HepG2 (cell line): ENCODE data around the gene CCM2L. TPM values are rescaled to one million over a fixed set of nuclear protein-coding genes. Genes with fewer than 3 reads are reported as not detected.

Source experiments
- BHLHE40 ChIP-seq: IDR thresholded peaks from 2 replicates; pipeline ENCODE4 v1.6.1; 2011; ENCODE audit warnings: low read length, improper control_type of control experiment
- FOXP1 ChIP-seq, 2 experiments: fragments of 450-650 bp in 1 of 2; IDR thresholded peaks; 2 replicates each; pipeline ENCODE4 v1.6.1; 2017 to 2018; ENCODE audit warnings: antibody characterized with exemption in 1 of 2
- HBP1 ChIP-seq: IDR thresholded peaks from 2 replicates; pipeline ENCODE4 v1.6.1; 2016; ENCODE audit warnings: low read depth, control low read depth
- HNF4A ChIP-seq: sonication (generic); formaldehyde crosslinking; IDR thresholded peaks from 2 replicates; pipeline ENCODE4 v1.4.0; 2020; ENCODE audit warnings: missing genetic modification reagents
- HOXA7 ChIP-seq: sonication (generic); formaldehyde crosslinking; IDR thresholded peaks from 2 replicates; pipeline ENCODE4 v1.8.1; 2022; ENCODE audit warnings: mild to moderate bottlenecking, missing genetic modification reagents, moderate library complexity
- ISL2 ChIP-seq: sonication (generic); formaldehyde crosslinking; IDR thresholded peaks from 2 replicates; pipeline ENCODE4 v1.5.0; 2020; ENCODE audit warnings: missing genetic modification reagents
- KMT2A ChIP-seq: sonication (generic); formaldehyde crosslinking; IDR thresholded peaks from 2 replicates; pipeline ENCODE4 v1.4.0; 2020; ENCODE audit warnings: missing genetic modification reagents
- MAZ ChIP-seq, 2 experiments: sonication (generic) in 1 of 2; formaldehyde crosslinking in 1 of 2; IDR thresholded peaks; 2 replicates each; pipeline versions ENCODE4 v1.5.0 to v1.6.1; 2012 to 2020; ENCODE audit warnings: low read depth in 2 of 2, mild to moderate bottlenecking in 2 of 2, borderline replicate concordance in 1 of 2, improper control_type of control experiment in 1 of 2, low read length in 1 of 2, missing genetic modification reagents in 1 of 2, moderate library complexity in 1 of 2
- MXD4 ChIP-seq: IDR thresholded peaks from 2 replicates; pipeline ENCODE4 v1.6.1; 2016; ENCODE audit warnings: mild to moderate bottlenecking, missing biosample characterization, missing genetic modification reagents
- NFKBIZ ChIP-seq: IDR thresholded peaks from 2 replicates; pipeline ENCODE4 v1.6.1; 2018; ENCODE audit warnings: missing genetic modification reagents, missing compliant biosample characterization
- TFE3 ChIP-seq: IDR thresholded peaks from 2 replicates; pipeline ENCODE4 v1.6.1; 2016
- THAP11 ChIP-seq: IDR thresholded peaks from 2 replicates; pipeline ENCODE4 v1.6.1; 2016; ENCODE audit warnings: missing biosample characterization, missing genetic modification reagents
- ZKSCAN5 ChIP-seq: sonication (generic); formaldehyde crosslinking; IDR thresholded peaks from 2 replicates; pipeline ENCODE4 v1.5.1; 2020; ENCODE audit warnings: mild to moderate bottlenecking, missing genetic modification reagents
- ZNF274 ChIP-seq: sonication (generic); formaldehyde crosslinking; IDR thresholded peaks from 2 replicates; pipeline ENCODE4 v1.5.1; 2020; ENCODE audit warnings: mild to moderate bottlenecking, missing genetic modification reagents
- ZNF343 ChIP-seq: sonication (generic); formaldehyde crosslinking; IDR thresholded peaks from 2 replicates; pipeline ENCODE4 v1.4.0; 2020; ENCODE audit warnings: mild to moderate bottlenecking, missing genetic modification reagents
- ZNF660 ChIP-seq: sonication (generic); formaldehyde crosslinking; IDR thresholded peaks from 2 replicates; pipeline ENCODE4 v1.5.1; 2020; ENCODE audit warnings: mild to moderate bottlenecking, low read depth, missing genetic modification reagents, borderline replicate concordance
- ZNF788 ChIP-seq: sonication (generic); formaldehyde crosslinking; IDR thresholded peaks from 2 replicates; pipeline ENCODE4 v1.5.0; 2020; ENCODE audit warnings: mild to moderate bottlenecking, missing genetic modification reagents, borderline replicate concordance
- polyA plus RNA-seq, 8 experiments: library from polyadenylated mRNA; depleted of rRNA in 3 of 8; stranded (reverse) in 7 of 8; unstranded in 1 of 8; fragments of >200 nt; fragmentation: Illumina TruSeq in 4 of 8; extraction: Trizol in 4 of 8; gene quantifications; 2 replicates each; pipeline versions ENCODE4 v1.2.1 to v1.2.3, GENCODE V29; 2011 to 2016; ENCODE audit warnings: low read depth in 4 of 8, missing spikeins in 1 of 8, mixed read lengths in 1 of 8; ENCODE audit not compliant: insufficient read depth in 1 of 8
- total RNA-seq, 5 experiments: library from RNA; depleted of rRNA; stranded (reverse); fragments of >200 nt; fragmentation: Illumina TruSeq; extraction: Trizol; gene quantifications; 2 replicates each; pipeline ENCODE4 v1.2.3, GENCODE V29; 2016; ENCODE audit warnings: low read depth in 1 of 5
- TF ChIP-seq, protein P1 (sequence below): sonication (generic); formaldehyde crosslinking; IDR thresholded peaks from 2 replicates; pipeline ENCODE4 v1.4.0; 2020; ENCODE audit warnings: missing genetic modification reagents

Gene CCM2L
- total and polyA plus RNA-seq, 2 of the 13 experiments (the other 11 are each of a cell fraction or from before 2014, with no cell fraction given) = 0.15 TPM; not detected in 1

- TF ChIP-seq, protein P1, sequence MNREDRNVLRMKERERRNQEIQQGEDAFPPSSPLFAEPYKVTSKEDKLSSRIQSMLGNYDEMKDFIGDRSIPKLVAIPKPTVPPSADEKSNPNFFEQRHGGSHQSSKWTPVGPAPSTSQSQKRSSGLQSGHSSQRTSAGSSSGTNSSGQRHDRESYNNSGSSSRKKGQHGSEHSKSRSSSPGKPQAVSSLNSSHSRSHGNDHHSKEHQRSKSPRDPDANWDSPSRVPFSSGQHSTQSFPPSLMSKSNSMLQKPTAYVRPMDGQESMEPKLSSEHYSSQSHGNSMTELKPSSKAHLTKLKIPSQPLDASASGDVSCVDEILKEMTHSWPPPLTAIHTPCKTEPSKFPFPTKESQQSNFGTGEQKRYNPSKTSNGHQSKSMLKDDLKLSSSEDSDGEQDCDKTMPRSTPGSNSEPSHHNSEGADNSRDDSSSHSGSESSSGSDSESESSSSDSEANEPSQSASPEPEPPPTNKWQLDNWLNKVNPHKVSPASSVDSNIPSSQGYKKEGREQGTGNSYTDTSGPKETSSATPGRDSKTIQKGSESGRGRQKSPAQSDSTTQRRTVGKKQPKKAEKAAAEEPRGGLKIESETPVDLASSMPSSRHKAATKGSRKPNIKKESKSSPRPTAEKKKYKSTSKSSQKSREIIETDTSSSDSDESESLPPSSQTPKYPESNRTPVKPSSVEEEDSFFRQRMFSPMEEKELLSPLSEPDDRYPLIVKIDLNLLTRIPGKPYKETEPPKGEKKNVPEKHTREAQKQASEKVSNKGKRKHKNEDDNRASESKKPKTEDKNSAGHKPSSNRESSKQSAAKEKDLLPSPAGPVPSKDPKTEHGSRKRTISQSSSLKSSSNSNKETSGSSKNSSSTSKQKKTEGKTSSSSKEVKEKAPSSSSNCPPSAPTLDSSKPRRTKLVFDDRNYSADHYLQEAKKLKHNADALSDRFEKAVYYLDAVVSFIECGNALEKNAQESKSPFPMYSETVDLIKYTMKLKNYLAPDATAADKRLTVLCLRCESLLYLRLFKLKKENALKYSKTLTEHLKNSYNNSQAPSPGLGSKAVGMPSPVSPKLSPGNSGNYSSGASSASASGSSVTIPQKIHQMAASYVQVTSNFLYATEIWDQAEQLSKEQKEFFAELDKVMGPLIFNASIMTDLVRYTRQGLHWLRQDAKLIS (CRISPR knock-in tag) = 0 out of 2 replicates have a peak, but pooled peaks have one; percentile 69
- TF ChIP-seq THAP11 (CRISPR knock-in tag) = peak; percentile 63
- no peak for TF ChIP-seq MAZ (IDR thresholded peaks at IDR 0.05; ENCODE audit: borderline replicate concordance, low read depth, low read length)
- peak; percentile 66; the same call in 1 of the 2 replicates for TF ChIP-seq MAZ (CRISPR knock-in tag; IDR thresholded peaks at IDR 0.05; ENCODE audit: low read depth)
- TF ChIP-seq HBP1 (CRISPR knock-in tag) = 0 out of 2 replicates have a peak, but pooled peaks have one; percentile 27
- no peak for TF ChIP-seq TFE3 (CRISPR knock-in tag)
- TF ChIP-seq ZNF343 (CRISPR knock-in tag) = 0 out of 2 replicates have a peak, but pooled peaks have one; percentile 49
- no peak for TF ChIP-seq FOXP1 (IDR thresholded peaks at IDR 0.05)
- TF ChIP-seq FOXP1 (CRISPR knock-in tag; IDR thresholded peaks at IDR 0.05) = peak; percentile 50
- TF ChIP-seq HNF4A = no peak
- TF ChIP-seq BHLHE40 = 0 out of 2 replicates have a peak, but pooled peaks have one; percentile 9
- peak; percentile 68; the same call in 1 of the 2 replicates for TF ChIP-seq ZNF788 (CRISPR knock-in tag)
- no peak for TF ChIP-seq ISL2 (CRISPR knock-in tag)
- 0 out of 2 replicates have a peak, but pooled peaks have one; percentile 53 for TF ChIP-seq ZKSCAN5 (CRISPR knock-in tag)
- TF ChIP-seq KMT2A (CRISPR knock-in tag) = 0 out of 2 replicates have a peak, but pooled peaks have one; percentile 46
- peak; percentile 66; the same call in 1 of the 2 replicates for TF ChIP-seq MXD4 (CRISPR knock-in tag)
- no peak for TF ChIP-seq HOXA7 (CRISPR knock-in tag)
- 0 out of 2 replicates have a peak, but pooled peaks have one; percentile 59 for TF ChIP-seq NFKBIZ (CRISPR knock-in tag)
- peak; percentile 66; the same call in 1 of the 2 replicates for TF ChIP-seq ZNF660 (CRISPR knock-in tag)
- TF ChIP-seq ZNF274 = no peak
Measured at GRCh38 chr20:32028647-32029372, 18.6 kb downstream of the CCM2L start (continued).
